Measurements from ENCODE around the gene VENTX. TPM values are rescaled to one million over a fixed set of nuclear protein-coding genes. Genes with fewer than 3 reads are reported as not detected.

VENTX gene
- total RNA-seq, 1 experiment from 2014 or later, result not detected

- H3K9me3 ChIP-seq (ENCODE audit: low read length), result no peaks in the 10 kb centered on the region
- DNase-seq (no peak), ATAC-seq (no peak)
- no peaks in the 10 kb centered on the region for H4K20me1 ChIP-seq (ENCODE audit: low read length)
- POLR2A ChIA-PET (ENCODE audit: unreplicated experiment), result no interaction called here
- no peaks in the 10 kb centered on the region for H3K4me1 ChIP-seq (ENCODE audit: insufficient read depth, low read length)
- BruUV-seq (replicated peaks), result no TSS peak
- H3K9me2 ChIP-seq (replicated peaks; ENCODE audit: low read length), result no peaks in the 10 kb centered on the region
- no peak overlapping the region for H3K4me2 ChIP-seq (ENCODE audit: low read length)
- H3K79me2 ChIP-seq (ENCODE audit: low read length), result no peaks in the 10 kb centered on the region
- peaks cover 30% of the 10 kb centered on the region for H3K27me3 ChIP-seq (ENCODE audit: low read length)
- H3K4me3 ChIP-seq (ENCODE audit: low read length), result no peak overlapping the region
- H2AFZ ChIP-seq (ENCODE audit: low read length), result no peak overlapping the region
- intact Hi-C loops (cut with micrococcal nuclease), result no loop called here
- no peaks in the 10 kb centered on the region for H3F3A ChIP-seq (ENCODE audit: low read length, unreplicated experiment)
- no peak overlapping the region for H3K27ac ChIP-seq (ENCODE audit: low read length)
- CTCF ChIA-PET, result no interaction called here
- no peaks in the 10 kb centered on the region for H3K36me3 ChIP-seq (ENCODE audit: low read depth, low read length)
- TF ChIP-seq EZH2phosphoT487 (IDR thresholded peaks at IDR 0.05; ENCODE audit: borderline replicate concordance, low read length), result no peak
- peak; percentile 69 for TF ChIP-seq EZH2 (IDR thresholded peaks at IDR 0.05; ENCODE audit: low read length, unreplicated experiment)
- no peak for TF ChIP-seq CTCF (conservative IDR thresholded peaks at IDR 0.05; ENCODE audit: low read depth, low read length)
- H3K9ac ChIP-seq (ENCODE audit: low read length), result no peak overlapping the region
Observed at GRCh38 chr10:133237241-133237587, 441 bp upstream of the VENTX start.

GRCh38 chr10:133238466-133238804 is 780 bp downstream of the VENTX start:
- POLR2A ChIA-PET (ENCODE audit: unreplicated experiment), result no interaction called here
- ATAC-seq (no peak), DNase-seq (no peak)
- Histone ChIP-seq H3K36me3 (ENCODE audit: low read depth, low read length) (no peaks in the 10 kb centered on the region), H3K27me3 (ENCODE audit: low read length) (peaks cover 30% of the 10 kb centered on the region), H3K9me2 (replicated peaks; ENCODE audit: low read length) (no peaks in the 10 kb centered on the region), H2AFZ (ENCODE audit: low read length) (no peak overlapping the region), H3K79me2 (ENCODE audit: low read length) (no peaks in the 10 kb centered on the region), H4K20me1 (ENCODE audit: low read length) (no peaks in the 10 kb centered on the region), H3K4me1 (ENCODE audit: insufficient read depth, low read length) (no peaks in the 10 kb centered on the region), H3K4me3 (ENCODE audit: low read length) (no peak overlapping the region), H3K9me3 (ENCODE audit: low read length) (no peaks in the 10 kb centered on the region), H3K4me2 (ENCODE audit: low read length) (no peak overlapping the region), H3K9ac (ENCODE audit: low read length) (no peak overlapping the region), H3K27ac (ENCODE audit: low read length) (no peak overlapping the region), H3F3A (ENCODE audit: low read length, unreplicated experiment) (no peaks in the 10 kb centered on the region)
- no TSS peak for BruUV-seq (replicated peaks)
- CTCF ChIA-PET, result no interaction called here
- intact Hi-C loops (cut with micrococcal nuclease), result no loop called here
- TF ChIP-seq EZH2 (IDR thresholded peaks at IDR 0.05; ENCODE audit: low read length, unreplicated experiment) (no peak), EZH2phosphoT487 (IDR thresholded peaks at IDR 0.05; ENCODE audit: borderline replicate concordance, low read length) (no peak), CTCF (conservative IDR thresholded peaks at IDR 0.05; ENCODE audit: low read depth, low read length) (no peak)

GRCh38 chr10:133239990-133240389 is 2.3 kb downstream of the VENTX start:
- no TSS peak for BruUV-seq (replicated peaks)
- Histone ChIP-seq H3K4me3 (ENCODE audit: low read length) (no peak overlapping the region), H3K4me2 (ENCODE audit: low read length) (no peak overlapping the region), H3F3A (ENCODE audit: low read length, unreplicated experiment) (no peaks in the 10 kb centered on the region), H3K9ac (ENCODE audit: low read length) (no peak overlapping the region), H3K27me3 (ENCODE audit: low read length) (peaks cover 30% of the 10 kb centered on the region), H3K79me2 (ENCODE audit: low read length) (no peaks in the 10 kb centered on the region), H3K9me3 (ENCODE audit: low read length) (no peaks in the 10 kb centered on the region), H3K4me1 (ENCODE audit: insufficient read depth, low read length) (no peaks in the 10 kb centered on the region), H3K36me3 (ENCODE audit: low read depth, low read length) (no peaks in the 10 kb centered on the region), H3K27ac (ENCODE audit: low read length) (no peak overlapping the region), H3K9me2 (replicated peaks; ENCODE audit: low read length) (no peaks in the 10 kb centered on the region), H2AFZ (ENCODE audit: low read length) (no peak overlapping the region), H4K20me1 (ENCODE audit: low read length) (no peaks in the 10 kb centered on the region)
- TF ChIP-seq EZH2phosphoT487 (IDR thresholded peaks at IDR 0.05; ENCODE audit: borderline replicate concordance, low read length), result no peak
- TF ChIP-seq EZH2 (IDR thresholded peaks at IDR 0.05; ENCODE audit: low read length, unreplicated experiment), result no peak
- no peak for TF ChIP-seq CTCF (conservative IDR thresholded peaks at IDR 0.05; ENCODE audit: low read depth, low read length)
- ChIA-PET POLR2A (ENCODE audit: unreplicated experiment) (no interaction called here), CTCF (no interaction called here)
- ATAC-seq (no peak), DNase-seq (no peak)
- intact Hi-C loops (cut with micrococcal nuclease), result no loop called here

All from PC-3 (cell line).